NCI-H1436 (cell line): ENCODE data around the gene PTGIS.
A peak's percentile ranks its signal among the peaks of the same experiment; 100 is the strongest.

Experiments used
- DNase-seq: peaks from one replicate; lab custom pipeline; 2025; lab: John Stamatoyannopoulos, UW

The PTGIS gene

DNA sequence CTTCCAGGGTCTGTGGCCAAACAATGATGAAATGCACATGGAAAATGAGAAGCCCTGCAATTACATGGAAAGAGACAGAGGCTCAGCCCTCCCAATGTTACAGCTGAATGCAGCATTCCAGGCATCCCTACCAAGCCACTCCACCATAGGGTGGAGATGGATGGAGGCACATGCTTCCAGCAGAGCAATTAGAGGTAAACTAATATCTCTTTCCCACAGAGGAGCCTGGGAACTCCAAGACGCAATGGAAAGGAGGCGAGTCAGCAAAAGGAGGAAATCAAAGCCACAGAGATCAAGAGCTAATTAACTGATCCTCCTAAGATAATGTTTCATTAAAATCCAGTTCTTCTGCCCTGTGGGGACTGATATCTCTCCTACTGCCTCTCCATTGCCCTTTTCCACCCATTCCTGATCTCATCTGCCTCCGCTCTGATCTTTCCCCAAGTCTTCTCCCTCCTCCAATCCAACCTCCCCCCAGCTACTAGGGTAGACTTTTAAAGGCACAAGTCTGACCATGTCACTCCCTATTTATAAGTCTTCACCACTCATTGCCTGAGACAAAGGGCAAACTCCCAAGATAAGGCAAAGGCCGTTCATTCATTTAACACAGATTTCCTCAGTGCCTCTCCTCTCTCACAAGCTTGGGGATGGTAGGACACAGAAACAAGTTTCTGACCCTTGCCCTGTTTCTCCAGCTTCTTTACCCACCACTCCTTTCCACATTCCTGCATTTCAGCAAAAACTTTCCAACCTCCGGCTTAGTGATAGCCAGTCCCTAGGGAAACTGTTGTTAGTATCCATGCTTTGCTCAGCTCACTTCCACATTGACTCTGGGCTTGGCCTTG is 71.2 kb downstream of the PTGIS start:
- DNase-seq, result no peak

DNA sequence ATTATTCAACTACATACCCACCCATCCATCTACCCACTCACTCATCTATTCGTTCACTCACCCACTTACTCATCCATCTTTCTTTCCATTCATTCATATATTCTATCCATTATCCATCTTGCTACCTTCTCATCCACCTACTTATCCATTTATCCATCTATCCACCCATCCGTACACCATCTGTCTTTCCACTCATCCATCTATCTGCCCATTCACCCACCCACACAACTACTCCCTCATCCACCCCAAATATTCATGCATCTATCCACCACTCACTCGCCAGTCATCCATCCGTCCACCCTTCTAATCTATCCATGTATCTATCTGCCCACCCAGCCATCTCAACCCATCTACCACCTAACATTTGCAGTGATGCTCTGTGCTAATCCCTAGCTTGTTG is 71.9 kb downstream of the PTGIS start:
- no peak for DNase-seq

DNA sequence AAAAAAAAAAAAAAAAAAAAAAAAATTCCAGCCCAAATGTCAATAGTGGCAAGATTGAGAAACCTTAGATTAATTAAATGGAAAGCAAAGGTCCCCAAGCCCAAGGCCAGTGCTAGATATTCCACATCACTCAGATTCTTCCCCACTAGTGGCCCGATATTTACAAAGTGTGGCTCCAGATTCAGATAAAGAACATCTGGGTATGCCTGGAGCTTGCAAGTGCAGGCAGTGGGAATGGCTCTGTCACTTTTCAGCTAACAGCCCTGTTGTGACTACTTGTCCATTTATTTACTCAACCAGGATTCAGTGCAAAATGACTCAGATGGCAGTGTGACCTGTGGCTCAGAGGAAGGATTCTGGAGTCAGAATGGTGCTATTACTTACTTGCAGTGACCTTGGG is 77.2 kb downstream of the PTGIS start:
- no peak for DNase-seq

DNA sequence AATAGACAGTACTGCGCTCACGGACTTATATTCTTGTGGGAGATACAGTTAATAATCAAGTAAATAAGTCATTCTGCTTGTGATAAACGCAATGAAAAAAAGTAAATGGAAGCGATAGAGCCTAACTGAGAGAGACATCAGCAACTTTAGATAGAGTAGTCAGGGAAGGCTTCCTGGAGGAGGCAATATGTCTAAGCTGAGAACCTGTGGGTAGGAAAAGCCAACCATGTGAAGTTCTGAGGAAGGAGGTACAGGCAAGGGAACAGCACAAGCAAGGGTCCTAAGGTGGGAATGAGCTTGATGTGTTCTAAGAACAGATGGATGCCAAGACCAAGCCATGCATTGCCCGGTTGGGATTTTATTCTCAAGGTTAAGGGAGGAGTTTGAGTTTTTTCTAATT is 78.2 kb downstream of the PTGIS start:
- no peak for DNase-seq

DNA sequence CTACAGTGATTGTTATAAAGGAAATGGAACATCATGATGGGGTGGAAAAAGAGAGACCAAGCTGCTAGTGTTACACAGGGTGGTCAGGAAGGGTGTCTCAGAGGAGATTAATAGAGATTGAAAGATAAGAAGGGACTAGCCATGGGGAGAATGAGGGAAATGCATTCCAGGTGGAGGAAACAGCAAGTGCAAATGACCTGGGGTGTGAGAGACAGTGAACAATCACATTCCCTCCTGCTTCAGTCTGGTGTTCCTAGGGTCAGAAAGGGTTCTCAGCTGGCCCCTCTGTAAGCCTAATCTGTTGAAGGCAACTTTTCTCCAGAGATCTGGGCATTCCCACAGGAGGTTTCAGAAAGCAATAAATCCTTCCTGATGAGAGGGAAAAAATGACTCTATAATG is 81.9 kb downstream of the PTGIS start:
- no peak for DNase-seq

DNA sequence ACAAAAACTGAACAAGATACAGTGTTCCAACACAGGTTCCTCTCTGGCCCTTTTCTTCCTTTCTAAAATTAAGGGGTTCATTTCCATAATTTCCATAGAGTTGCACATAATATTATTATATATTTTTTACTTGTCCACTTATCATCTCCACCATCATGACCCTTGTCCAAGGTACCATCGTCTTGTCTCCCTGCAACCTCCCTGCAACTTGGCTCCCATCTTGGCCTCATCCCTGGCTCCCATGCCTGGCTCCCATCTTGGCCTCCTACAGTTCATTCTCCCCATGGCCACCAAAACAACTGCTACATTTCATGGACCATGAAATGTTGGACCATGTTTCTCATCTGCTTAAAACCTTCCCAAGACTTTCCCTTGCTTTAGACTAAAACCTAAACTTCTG is 82.4 kb downstream of the PTGIS start:
- DNase-seq, result no peak

GRCh38 chr20:49484180-49485140 is 83.5 kb downstream of the PTGIS start:
- DNase-seq, result peak; percentile 49

DNA sequence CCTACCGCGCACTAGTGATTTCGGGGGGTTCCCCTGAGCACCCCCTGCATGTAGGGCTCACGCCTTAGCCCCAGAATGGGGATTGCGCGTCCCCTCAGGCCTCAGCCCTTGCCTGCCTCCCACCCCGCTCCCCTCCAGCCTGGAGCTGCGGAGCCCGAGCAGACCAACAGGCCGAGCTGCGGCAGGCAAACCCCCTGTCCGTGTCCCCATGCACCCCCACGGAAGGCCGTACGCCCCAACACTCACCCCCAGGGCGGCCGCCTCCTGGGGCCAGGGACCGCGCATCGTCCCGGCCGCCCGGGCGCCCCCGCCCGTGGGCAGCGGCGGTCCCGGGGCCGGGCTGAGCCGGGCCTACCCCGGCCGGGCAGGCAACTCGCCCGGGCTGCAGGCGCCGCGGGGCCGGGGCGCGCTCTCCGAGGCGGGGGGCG is 84.2 kb downstream of the PTGIS start:
- no peak for DNase-seq

- DNase-seq, result no peak
Observed at GRCh38 chr20:49483018-49483695, 84.8 kb downstream of the PTGIS start.

DNA sequence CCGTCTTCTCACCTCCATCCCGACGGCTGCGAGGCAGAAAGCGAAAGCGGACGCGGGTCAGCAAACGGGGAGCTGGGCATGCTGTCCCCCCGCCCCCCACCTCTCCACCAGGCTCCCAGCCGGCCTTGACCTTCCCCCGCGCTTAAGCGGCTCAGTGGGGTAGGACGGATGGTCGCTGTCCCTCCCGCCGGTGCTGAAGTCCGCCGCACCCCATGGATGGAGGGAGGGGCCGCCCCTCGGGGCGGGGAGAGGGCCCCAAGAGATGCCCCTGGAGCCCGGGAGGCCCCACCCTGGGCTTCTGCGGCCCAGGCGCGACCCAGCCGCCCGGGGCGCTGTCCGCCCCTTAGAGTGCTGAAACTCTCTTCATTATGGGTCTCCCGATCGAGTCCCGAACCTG is 85.3 kb downstream of the PTGIS start, which contains the start of gene KCNB1:
KCNB1 (minus strand) TSS at position 48 of the 397 bp plus-strand sequence. CDS start 188 bp downstream, outside the sequence.
- DNase-seq, result no peak

DNA sequence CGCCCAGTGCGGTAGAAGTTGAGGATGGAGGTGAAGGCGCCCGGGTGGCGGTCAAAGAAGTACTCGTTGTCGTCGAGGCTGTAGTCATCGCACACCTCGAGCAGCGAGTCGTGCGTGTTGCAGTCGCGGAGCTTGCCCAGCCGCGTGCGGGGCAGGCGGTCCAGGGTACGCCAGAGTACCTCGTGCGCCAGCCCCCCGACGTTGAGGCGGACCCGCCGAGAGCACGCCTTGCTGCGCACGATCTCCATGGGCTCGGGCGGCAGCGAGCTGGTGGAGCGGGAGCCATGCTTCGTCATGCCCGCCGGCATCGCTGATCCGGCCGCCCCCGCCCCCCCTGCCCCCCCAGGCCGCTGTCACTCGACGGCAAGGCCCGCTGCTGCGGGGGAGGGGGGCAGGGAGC is 85.8 kb downstream of the PTGIS start:
- no peak for DNase-seq

GRCh38 chr20:49481116-49481515 is 86.8 kb downstream of the PTGIS start:
- DNase-seq, result no peak

GRCh38 chr20:49480236-49480635 is 87.7 kb downstream of the PTGIS start:
- no peak for DNase-seq

DNA sequence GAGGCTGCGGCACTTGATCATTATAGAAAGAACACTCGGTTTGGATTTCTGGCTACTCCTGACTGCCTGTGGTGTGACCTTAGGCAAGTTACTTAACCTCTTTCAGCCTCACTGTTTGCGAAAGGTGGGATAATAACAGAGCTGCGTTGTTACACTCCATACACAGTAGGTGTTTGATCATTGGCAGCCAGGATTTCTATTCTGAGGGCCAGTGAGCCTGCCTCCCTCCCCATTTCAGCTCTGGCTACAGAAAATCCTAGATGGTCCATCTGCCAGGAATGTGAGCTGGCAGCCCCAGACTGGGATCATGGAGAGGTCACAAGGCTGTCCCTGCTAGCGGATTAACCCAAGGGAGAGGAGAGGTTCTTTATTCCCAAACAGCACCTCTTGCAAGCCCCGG is 88.2 kb downstream of the PTGIS start:
- no peak for DNase-seq

- DNase-seq, result no peak
Observed at GRCh38 chr20:49478754-49479689, 88.9 kb downstream of the PTGIS start.

DNA sequence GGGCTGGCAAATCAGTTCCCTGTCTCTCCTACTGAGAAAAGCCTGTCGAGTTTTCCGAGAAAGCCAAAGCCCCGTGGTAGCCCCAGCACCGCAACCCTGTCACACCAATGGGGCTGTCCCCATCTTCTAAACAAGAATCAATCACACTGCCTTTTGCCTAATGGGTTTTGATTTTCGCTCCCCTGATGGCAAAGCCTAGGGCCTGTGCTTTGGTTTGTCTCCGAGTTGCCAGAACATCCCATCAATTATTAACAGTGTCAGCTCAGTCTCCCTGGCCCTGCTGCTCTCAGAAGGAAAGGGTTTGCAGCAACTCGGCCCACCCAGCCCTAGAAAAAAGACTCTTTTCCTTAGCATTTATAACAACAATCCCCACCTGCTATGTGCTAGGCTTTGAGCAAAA is 89.7 kb downstream of the PTGIS start:
- no peak for DNase-seq

- no peak for DNase-seq
Observed at GRCh38 chr20:49477200-49477599, 90.7 kb downstream of the PTGIS start.

DNA sequence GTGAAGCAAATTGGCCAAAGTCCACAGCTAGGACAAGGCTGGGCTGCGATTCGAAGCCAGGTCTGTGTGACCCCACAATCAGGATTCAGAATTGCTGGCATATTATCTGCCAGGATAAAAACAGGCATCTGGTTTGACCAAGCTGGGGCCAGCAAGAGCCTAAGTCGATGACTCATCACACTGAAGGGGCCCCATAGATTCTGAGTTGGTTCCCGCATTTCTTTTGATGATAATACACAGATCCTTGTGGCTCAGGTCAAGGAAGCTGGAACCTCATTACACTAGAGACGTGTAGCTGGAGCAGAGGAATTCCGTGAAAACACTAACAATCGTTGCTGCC is 92.0 kb downstream of the PTGIS start:
- DNase-seq, result no peak

GRCh38 chr20:49475292-49476015 is 92.5 kb downstream of the PTGIS start:
- DNase-seq, result no peak

- no peak for DNase-seq
Observed at GRCh38 chr20:49471397-49471796, 96.5 kb downstream of the PTGIS start.

DNA sequence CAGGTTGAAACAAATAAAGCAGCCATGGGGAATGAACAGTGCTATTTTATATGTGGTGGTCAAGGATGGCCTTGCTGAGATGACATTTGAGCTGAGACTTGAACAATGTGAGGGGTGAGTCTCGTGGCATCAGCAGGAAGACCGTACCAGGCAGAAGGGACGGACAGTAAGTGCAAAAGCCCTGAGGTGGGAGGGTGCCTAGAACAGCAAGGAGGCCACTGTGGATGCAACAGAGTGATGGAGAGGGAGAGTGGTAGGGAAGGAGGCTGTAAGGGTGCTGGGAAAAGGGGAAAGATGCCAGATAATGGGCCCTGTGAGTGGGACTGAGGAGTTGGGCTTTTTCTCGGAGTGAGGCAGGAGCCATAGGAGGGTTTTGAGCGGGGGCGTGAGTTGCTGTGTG is 97.0 kb downstream of the PTGIS start:
- DNase-seq, result no peak
